Measurements from ENCODE around the gene MAGEA4. TPM values are rescaled to one million over a fixed set of nuclear protein-coding genes. Genes with fewer than 3 reads are reported as not detected.

MAGEA4 gene
- total and polyA plus RNA-seq, 2 donors from 2014 or later: not detected

DNA sequence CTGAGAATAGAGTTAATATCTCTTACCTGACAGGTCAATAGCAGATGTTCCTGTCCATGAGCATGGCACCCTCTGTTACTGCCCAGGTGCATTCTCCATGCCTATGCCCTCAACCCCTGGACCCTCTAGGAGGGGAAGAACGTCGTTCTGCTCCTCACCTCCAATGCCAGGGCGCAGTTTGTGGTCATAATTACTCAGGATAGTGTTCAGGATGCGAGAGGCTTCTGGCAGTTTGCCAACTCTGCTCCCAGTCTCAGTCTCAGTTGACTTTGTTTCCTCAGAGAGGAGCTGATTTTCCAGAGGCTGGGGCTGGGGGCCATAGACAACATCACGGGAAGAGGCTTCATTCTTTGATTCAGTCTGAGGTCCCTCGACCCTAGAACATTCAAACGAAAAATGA, 57.3 kb downstream of the MAGEA4 start:
- intact Hi-C loops (cut with DNase I): no loop called here
- no peak for DNase-seq
- Histone ChIP-seq H3K27ac (ENCODE audit: low read depth in 2 of 2, low read length in 2 of 2) (no peak overlapping the region), H3K9ac (ENCODE audit: low read length in 3 of 3) (no peak overlapping the region), H3K27me3 (ENCODE audit: control insufficient read depth, insufficient read depth, low read length) (peaks cover 2% of the 10 kb centered on the region), H3K4me3 (ENCODE audit: low read length in 3 of 3) (no peak overlapping the region), H3K4me1 (ENCODE audit: control insufficient read depth in 2 of 3, insufficient read depth in 2 of 3, low read depth in 1 of 3, low read length in 3 of 3) (no peaks in the 10 kb centered on the region), H3K36me3 (ENCODE audit: control insufficient read depth in 2 of 3, insufficient read depth in 3 of 3, low read length in 3 of 3) (no peaks in the 10 kb centered on the region), H3K9me3 (ENCODE audit: control insufficient read depth in 2 of 3, insufficient read depth in 1 of 3, low read length in 3 of 3) (no peaks in the 10 kb centered on the region)
- TF ChIP-seq, protein P1, sequence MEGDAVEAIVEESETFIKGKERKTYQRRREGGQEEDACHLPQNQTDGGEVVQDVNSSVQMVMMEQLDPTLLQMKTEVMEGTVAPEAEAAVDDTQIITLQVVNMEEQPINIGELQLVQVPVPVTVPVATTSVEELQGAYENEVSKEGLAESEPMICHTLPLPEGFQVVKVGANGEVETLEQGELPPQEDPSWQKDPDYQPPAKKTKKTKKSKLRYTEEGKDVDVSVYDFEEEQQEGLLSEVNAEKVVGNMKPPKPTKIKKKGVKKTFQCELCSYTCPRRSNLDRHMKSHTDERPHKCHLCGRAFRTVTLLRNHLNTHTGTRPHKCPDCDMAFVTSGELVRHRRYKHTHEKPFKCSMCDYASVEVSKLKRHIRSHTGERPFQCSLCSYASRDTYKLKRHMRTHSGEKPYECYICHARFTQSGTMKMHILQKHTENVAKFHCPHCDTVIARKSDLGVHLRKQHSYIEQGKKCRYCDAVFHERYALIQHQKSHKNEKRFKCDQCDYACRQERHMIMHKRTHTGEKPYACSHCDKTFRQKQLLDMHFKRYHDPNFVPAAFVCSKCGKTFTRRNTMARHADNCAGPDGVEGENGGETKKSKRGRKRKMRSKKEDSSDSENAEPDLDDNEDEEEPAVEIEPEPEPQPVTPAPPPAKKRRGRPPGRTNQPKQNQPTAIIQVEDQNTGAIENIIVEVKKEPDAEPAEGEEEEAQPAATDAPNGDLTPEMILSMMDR (IDR thresholded peaks at IDR 0.05; ENCODE audit: borderline replicate concordance, extremely low read depth, insufficient read depth): no peak
- no peak for FAIRE-seq

DNA sequence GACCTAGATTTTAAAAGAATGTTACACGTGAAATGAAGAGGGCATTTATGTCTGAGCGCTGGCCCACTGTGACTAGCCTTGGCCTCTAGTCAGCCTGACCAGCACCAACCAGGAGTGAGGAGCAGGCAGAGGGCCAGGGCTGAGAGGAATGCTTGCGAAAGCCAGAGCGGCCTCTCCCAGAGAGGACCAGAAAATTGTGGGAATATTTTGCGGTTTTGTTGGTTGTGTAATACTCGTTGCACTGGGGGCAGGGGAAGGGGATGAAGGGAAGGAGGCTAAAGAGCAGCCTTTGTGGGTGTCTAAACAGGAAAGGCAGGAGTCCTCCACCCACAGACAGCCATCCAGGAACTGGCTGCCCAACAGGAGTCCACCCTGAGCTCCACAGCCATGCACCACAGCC, 58.0 kb downstream of the MAGEA4 start:
- Histone ChIP-seq H3K4me3 (ENCODE audit: low read length in 3 of 3) (no peak overlapping the region), H3K9me3 (ENCODE audit: control insufficient read depth in 2 of 3, insufficient read depth in 1 of 3, low read length in 3 of 3) (no peaks in the 10 kb centered on the region), H3K27me3 (ENCODE audit: control insufficient read depth, insufficient read depth, low read length) (peaks cover 2% of the 10 kb centered on the region), H3K36me3 (ENCODE audit: control insufficient read depth in 2 of 3, insufficient read depth in 3 of 3, low read length in 3 of 3) (no peaks in the 10 kb centered on the region), H3K4me1 (ENCODE audit: control insufficient read depth in 2 of 3, insufficient read depth in 2 of 3, low read depth in 1 of 3, low read length in 3 of 3) (no peaks in the 10 kb centered on the region), H3K27ac (ENCODE audit: low read depth in 2 of 2, low read length in 2 of 2) (no peak overlapping the region), H3K9ac (ENCODE audit: low read length in 3 of 3) (no peak overlapping the region)
- intact Hi-C loops (cut with DNase I): no loop called here
- peak in 1 of 5 donors; percentile 80 for DNase-seq
- TF ChIP-seq, protein P1 (IDR thresholded peaks at IDR 0.05; ENCODE audit: borderline replicate concordance, extremely low read depth, insufficient read depth): no peak
- no peak for FAIRE-seq

DNA sequence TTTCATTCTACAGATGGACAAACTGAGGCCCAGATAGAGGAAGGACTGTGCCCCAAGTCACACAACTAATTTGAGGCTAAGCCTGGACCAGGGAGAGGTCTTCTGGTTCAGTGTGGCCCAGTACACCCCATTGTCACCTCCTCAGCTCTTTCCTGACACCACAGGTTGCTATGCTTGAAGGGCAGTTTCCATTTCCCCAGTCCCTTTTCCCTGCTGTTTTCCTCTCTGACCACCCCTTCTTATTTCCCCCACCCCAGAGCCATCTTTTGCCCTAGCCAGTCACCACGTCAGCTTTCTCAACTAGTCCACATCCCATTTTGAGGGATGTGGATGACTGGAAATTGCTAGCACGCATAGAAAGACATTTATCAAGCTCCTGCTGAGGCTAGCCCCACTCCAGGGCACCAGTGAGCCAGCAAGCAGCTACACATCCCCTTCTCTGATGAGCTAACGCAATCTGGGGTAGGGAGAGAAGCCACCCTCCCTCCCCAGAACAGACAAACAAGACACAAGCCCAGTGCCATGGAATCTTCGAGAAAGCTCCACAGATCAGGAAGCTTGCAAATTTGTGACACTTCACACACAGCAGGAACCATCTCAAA, 60.5 kb downstream of the MAGEA4 start:
- no peaks in the 10 kb centered on the region for H3K36me3 ChIP-seq (ENCODE audit: control insufficient read depth in 2 of 3, insufficient read depth in 3 of 3, low read length in 3 of 3)
- TF ChIP-seq, protein P1 (IDR thresholded peaks at IDR 0.05; ENCODE audit: borderline replicate concordance, extremely low read depth, insufficient read depth): no peak
- no peaks in the 10 kb centered on the region for H3K9me3 ChIP-seq (ENCODE audit: control insufficient read depth in 2 of 3, insufficient read depth in 1 of 3, low read length in 3 of 3)
- H3K27ac ChIP-seq (ENCODE audit: low read depth in 2 of 2, low read length in 2 of 2): peak overlapping the region in 1 of 2 donors; percentile 28
- H3K4me3 ChIP-seq (ENCODE audit: low read length in 3 of 3): peak overlapping the region in 2 of 3 donors; percentile 12 to 37
- H3K4me1 ChIP-seq (ENCODE audit: control insufficient read depth in 2 of 3, insufficient read depth in 2 of 3, low read depth in 1 of 3, low read length in 3 of 3): no peaks in the 10 kb centered on the region
- H3K27me3 ChIP-seq (ENCODE audit: control insufficient read depth, insufficient read depth, low read length): peaks cover 2% of the 10 kb centered on the region
- intact Hi-C loops (cut with DNase I): no loop called here
- no peak for FAIRE-seq
- DNase-seq: no peak
- no peak overlapping the region for H3K9ac ChIP-seq (ENCODE audit: low read length in 3 of 3)
